ENCODE results near the gene CACNG4. TPM values are rescaled to one million over a fixed set of nuclear protein-coding genes. Genes with fewer than 3 reads are reported as not detected.

The CACNG4 gene
- total RNA-seq, 1 experiment from 2014 or later, result 40.3 TPM

GRCh38 chr17:66987059-66987616, 22.6 kb downstream of the CACNG4 start:
- DNase-seq (ENCODE audit: low read depth, low spot score) (no peak), ATAC-seq (no peak)
- Histone ChIP-seq H3K4me1 (ENCODE audit: control insufficient read depth, insufficient read depth, low read length) (no peaks in the 10 kb centered on the region), H3K36me3 (ENCODE audit: control insufficient read depth, insufficient read depth, low read length) (no peaks in the 10 kb centered on the region), H3K4me3 (ENCODE audit: low read depth in 2 of 2, low read length in 2 of 2) (no peak overlapping the region), H3K27ac (ENCODE audit: low read length) (no peak overlapping the region), H3K27me3 (ENCODE audit: control insufficient read depth, insufficient read depth, low read length) (no peaks in the 10 kb centered on the region), H3K9me3 (ENCODE audit: control insufficient read depth, insufficient read depth, low read depth, low read length) (no peaks in the 10 kb centered on the region)
- POLR2A ChIA-PET, result no interaction called here
- BruUV-seq (replicated peaks), result no TSS peak
- in situ Hi-C loops (cut with HindIII; ENCODE audit: low pct_unique_long_range_greater_than_20kb, low sequenced_read_pairs) (no loop called here), intact Hi-C loops (cut with micrococcal nuclease; ENCODE audit: unreplicated experiment) (no loop called here)
- no peak for TF ChIP-seq TCF7L2 (IDR thresholded peaks at IDR 0.05; ENCODE audit: low read depth, low read length)
- no peak for TF ChIP-seq POLR2AphosphoS5 (IDR thresholded peaks at IDR 0.05; ENCODE audit: low read depth, low read length)
- no peak for TF ChIP-seq REST (IDR thresholded peaks at IDR 0.05; ENCODE audit: insufficient read depth in 1 of 2, low read depth in 2 of 2, low read length in 1 of 2)
- CTCF ChIA-PET, result no interaction called here

DNA sequence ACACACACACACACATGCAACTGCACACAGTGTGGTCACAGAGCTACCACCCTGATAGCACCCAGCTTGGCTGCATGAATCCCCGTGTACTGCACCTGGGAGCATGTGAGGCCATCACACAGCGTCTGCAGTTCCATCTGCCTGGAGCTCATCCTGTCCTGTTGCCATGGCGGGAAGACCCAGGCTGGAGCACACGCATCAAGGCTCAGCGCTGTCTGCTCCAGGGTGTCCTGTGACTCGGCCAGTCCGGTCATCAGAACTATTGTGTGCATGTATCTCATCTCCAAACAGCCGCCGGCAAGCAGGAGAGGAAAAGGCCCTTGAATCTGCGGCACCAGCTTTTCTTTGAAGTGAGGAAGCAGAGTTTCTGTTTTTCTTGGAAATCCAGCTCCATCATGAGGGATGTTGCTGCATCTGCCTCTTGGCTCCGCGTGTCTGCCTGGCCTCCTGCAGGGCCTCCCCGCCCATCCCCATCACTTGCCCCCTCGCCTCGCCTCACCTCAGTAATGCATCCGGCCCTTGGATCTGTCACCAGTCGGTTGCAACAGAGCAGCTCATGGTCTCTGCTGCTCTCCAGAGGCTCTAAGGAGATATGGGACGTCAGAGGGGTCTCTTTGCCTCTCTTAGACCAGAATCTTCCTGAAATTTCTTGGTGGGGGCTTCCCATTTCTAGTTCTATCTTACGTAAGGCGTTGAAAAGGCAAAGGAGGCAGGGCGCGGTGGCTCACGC, 23.7 kb downstream of the CACNG4 start:
- H3K36me3 ChIP-seq (ENCODE audit: control insufficient read depth, insufficient read depth, low read length), result no peaks in the 10 kb centered on the region
- POLR2A ChIA-PET, result interaction anchor here (0.6 kb wide), 1 partner anchor 11 kb away, joined by 4 read pairs; no protein-coding TSS in a partner anchor
- H3K9me3 ChIP-seq (ENCODE audit: control insufficient read depth, insufficient read depth, low read depth, low read length), result no peaks in the 10 kb centered on the region
- no TSS peak for BruUV-seq (replicated peaks)
- CTCF ChIA-PET, result no interaction called here
- H3K27ac ChIP-seq (ENCODE audit: low read length), result no peak overlapping the region
- no peak for ATAC-seq
- H3K4me1 ChIP-seq (ENCODE audit: control insufficient read depth, insufficient read depth, low read length), result no peaks in the 10 kb centered on the region
- TF ChIP-seq TCF7L2 (IDR thresholded peaks at IDR 0.05; ENCODE audit: low read depth, low read length) (no peak), REST (IDR thresholded peaks at IDR 0.05; ENCODE audit: insufficient read depth in 1 of 2, low read depth in 2 of 2, low read length in 1 of 2) (no peak)
- TF ChIP-seq, protein P1, sequence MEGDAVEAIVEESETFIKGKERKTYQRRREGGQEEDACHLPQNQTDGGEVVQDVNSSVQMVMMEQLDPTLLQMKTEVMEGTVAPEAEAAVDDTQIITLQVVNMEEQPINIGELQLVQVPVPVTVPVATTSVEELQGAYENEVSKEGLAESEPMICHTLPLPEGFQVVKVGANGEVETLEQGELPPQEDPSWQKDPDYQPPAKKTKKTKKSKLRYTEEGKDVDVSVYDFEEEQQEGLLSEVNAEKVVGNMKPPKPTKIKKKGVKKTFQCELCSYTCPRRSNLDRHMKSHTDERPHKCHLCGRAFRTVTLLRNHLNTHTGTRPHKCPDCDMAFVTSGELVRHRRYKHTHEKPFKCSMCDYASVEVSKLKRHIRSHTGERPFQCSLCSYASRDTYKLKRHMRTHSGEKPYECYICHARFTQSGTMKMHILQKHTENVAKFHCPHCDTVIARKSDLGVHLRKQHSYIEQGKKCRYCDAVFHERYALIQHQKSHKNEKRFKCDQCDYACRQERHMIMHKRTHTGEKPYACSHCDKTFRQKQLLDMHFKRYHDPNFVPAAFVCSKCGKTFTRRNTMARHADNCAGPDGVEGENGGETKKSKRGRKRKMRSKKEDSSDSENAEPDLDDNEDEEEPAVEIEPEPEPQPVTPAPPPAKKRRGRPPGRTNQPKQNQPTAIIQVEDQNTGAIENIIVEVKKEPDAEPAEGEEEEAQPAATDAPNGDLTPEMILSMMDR (IDR thresholded peaks at IDR 0.05), result no peak
- no peaks in the 10 kb centered on the region for H3K27me3 ChIP-seq (ENCODE audit: control insufficient read depth, insufficient read depth, low read length)
- intact Hi-C loops (cut with micrococcal nuclease; ENCODE audit: unreplicated experiment) (no loop called here), in situ Hi-C loops (cut with HindIII; ENCODE audit: low pct_unique_long_range_greater_than_20kb, low sequenced_read_pairs) (no loop called here)
- no peak overlapping the region for H3K4me3 ChIP-seq (ENCODE audit: low read depth in 2 of 2, low read length in 2 of 2)
- no peak for DNase-seq (ENCODE audit: low read depth, low spot score)

Measured in Panc1 (cell line).